Vagina (tissue), 2 donors: ENCODE results near the gene HOXB3. TPM values are rescaled to one million over a fixed set of nuclear protein-coding genes. Genes with fewer than 3 reads are reported as not detected.
A peak's percentile ranks its signal among the peaks of the same experiment; 100 is the strongest.

ENCODE experiments used
- DNase-seq, 2 donors: peaks; one replicate each; pipeline ENCODE4 v3.0.0-alpha.2; 2017; ENCODE audit errors: extremely low spot score in 2 of 2
- H3K27ac ChIP-seq: fragments of 200-600 bp; sonication (generic); one replicate; pipeline ENCODE4 v1.5.1; 2019
- H3K27me3 ChIP-seq: fragments of 200-600 bp; sonication (generic); one replicate; pipeline ENCODE4 v1.5.1; 2019
- H3K36me3 ChIP-seq, 2 donors: fragments of 200-600 bp; sonication (generic); one replicate each; pipeline ENCODE4 v1.5.1; 2017 to 2019
- H3K4me1 ChIP-seq: fragments of 200-600 bp; sonication (generic); one replicate; pipeline ENCODE4 v1.5.1; 2019
- H3K4me3 ChIP-seq, 2 donors: fragments of 200-600 bp; sonication (generic); 1 replicate in 1 of 2; 2 replicates in 1 of 2; pipeline ENCODE4 v1.5.1; 2016 to 2019
- H3K9me3 ChIP-seq: fragments of 200-600 bp; sonication (generic); one replicate; pipeline ENCODE4 v1.5.1; 2019
- CTCF ChIP-seq, 3 experiments: fragments of 450-650 bp in 2 of 3; fragments of 200-600 bp in 1 of 3; sonication (generic) in 1 of 3; IDR thresholded peaks; one replicate each; pipeline ENCODE4 v1.5.1; 2017 to 2019; ENCODE audit warnings: antibody characterized with exemption in 3 of 3, mild to moderate bottlenecking in 2 of 3, moderate library complexity in 2 of 3
- POLR2A ChIP-seq, 2 donors: fragments of 450-650 bp; IDR thresholded peaks; one replicate each; pipeline ENCODE4 v1.6.1; 2017; ENCODE audit warnings: antibody characterized with exemption in 2 of 2, mild to moderate bottlenecking in 2 of 2, moderate library complexity in 2 of 2
- POLR2AphosphoS5 ChIP-seq, 2 donors: sonication (generic); formaldehyde crosslinking; IDR thresholded peaks; one replicate each; pipeline ENCODE4 v1.9.0; 2017; ENCODE audit warnings: antibody characterized with exemption in 2 of 2, mild to moderate bottlenecking in 2 of 2, low read depth in 1 of 2; ENCODE audit not compliant: insufficient read depth in 1 of 2
- intact Hi-C: fragments of 100-400 bp; cut with DNase I; formaldehyde crosslinking; loops from one replicate; pipeline ENCODE4 v1.15.1; 2023
- total RNA-seq: library from RNA; depleted of rRNA; stranded (reverse); fragments of >200 nt; gene quantifications from one replicate; pipeline ENCODE4 v1.2.3, GENCODE V29; 2016

Gene HOXB3
- total RNA-seq, 1 donor from 2014 or later = 17.7 TPM

GRCh38 chr17:48610282-48611211 lies 20.5 kb upstream of the HOXB3 start, which contains the start of gene HOXB7:
TSS of gene HOXB7 (minus strand) at chr17:48611017. CDS start at chr17:48610918, 99 bp downstream.
- Histone ChIP-seq H3K4me3 (peak within 1 kb of the TSS; percentile 42 to 60), H3K4me1 (peaks cover 28% of the 10 kb centered on the region), H3K36me3 (no peaks in the 10 kb centered on the region), H3K27me3 (peaks cover 12% of the 10 kb centered on the region), H3K9me3 (no peaks in the 10 kb centered on the region), H3K27ac (peak within 1 kb of the TSS; percentile 49)
- peak; percentile 21 to 46 for TF ChIP-seq POLR2AphosphoS5 (IDR thresholded peaks at IDR 0.05; ENCODE audit: insufficient read depth in 1 of 2, low read depth in 1 of 2)
- TF ChIP-seq POLR2A (IDR thresholded peaks at IDR 0.05) = no peak
- TF ChIP-seq CTCF (IDR thresholded peaks at IDR 0.05) = no peak
- DNase-seq = no peak
- intact Hi-C loops = no loop called here

- H3K27ac ChIP-seq = peak overlapping the region; percentile 49
- H3K4me1 ChIP-seq = peaks cover 28% of the 10 kb centered on the region
- H3K27me3 ChIP-seq = peaks cover 12% of the 10 kb centered on the region
- peak overlapping the region; percentile 42 to 60 for H3K4me3 ChIP-seq
- intact Hi-C loops = no loop called here
- no peaks in the 10 kb centered on the region for H3K36me3 ChIP-seq
- TF ChIP-seq POLR2AphosphoS5 (IDR thresholded peaks at IDR 0.05; ENCODE audit: insufficient read depth in 1 of 2, low read depth in 1 of 2) (no peak), POLR2A (IDR thresholded peaks at IDR 0.05) (no peak), CTCF (IDR thresholded peaks at IDR 0.05) (no peak)
- no peak for DNase-seq
- H3K9me3 ChIP-seq = no peaks in the 10 kb centered on the region
Observed at GRCh38 chr17:48609759-48610281, 19.8 kb upstream of the HOXB3 start.

DNA sequence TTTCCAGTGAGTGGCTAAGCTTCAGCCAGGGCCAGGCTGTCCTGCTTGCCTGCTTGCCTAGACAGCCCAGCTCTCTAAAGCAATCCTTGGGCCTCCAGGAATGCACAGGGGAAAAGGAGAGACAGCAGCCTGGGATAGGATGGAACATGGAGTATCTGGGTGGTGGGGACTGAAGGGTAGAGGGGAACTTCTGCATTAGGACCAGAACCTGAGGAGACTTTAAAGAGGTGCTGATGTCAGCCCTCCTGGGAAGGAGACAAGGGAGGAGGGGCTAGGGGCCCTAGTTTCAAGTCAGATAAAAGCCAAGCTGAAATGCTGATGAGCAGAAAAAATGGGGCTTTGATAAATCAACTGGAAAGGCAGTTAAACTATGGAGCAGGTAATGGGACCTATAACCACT lies 19.0 kb upstream of the HOXB3 start:
- Histone ChIP-seq H3K36me3 (no peaks in the 10 kb centered on the region), H3K27me3 (peaks cover 12% of the 10 kb centered on the region), H3K4me3 (no peak overlapping the region), H3K4me1 (peaks cover 23% of the 10 kb centered on the region), H3K27ac (no peak overlapping the region), H3K9me3 (no peaks in the 10 kb centered on the region)
- intact Hi-C loops = no loop called here
- DNase-seq = no peak
- no peak for TF ChIP-seq POLR2A (IDR thresholded peaks at IDR 0.05)
- no peak for TF ChIP-seq POLR2AphosphoS5 (IDR thresholded peaks at IDR 0.05; ENCODE audit: insufficient read depth in 1 of 2, low read depth in 1 of 2)
- no peak for TF ChIP-seq CTCF (IDR thresholded peaks at IDR 0.05)

DNA sequence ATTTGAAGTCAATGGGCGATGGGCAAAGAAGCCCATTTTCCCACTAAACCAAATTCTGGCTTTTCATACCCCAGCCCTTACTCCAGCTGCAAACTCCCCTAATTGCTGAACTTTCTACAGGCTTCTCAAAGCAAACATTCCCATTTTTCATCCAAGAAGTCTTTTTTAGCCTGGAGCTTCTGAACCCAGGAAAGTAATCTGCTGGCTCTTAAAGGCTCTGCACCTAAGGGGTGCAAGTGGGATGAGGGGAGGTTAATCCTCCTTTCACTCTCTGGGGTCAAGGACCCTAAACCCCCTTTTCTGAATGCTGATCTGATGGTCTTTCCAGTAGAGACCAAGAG lies 18.4 kb upstream of the HOXB3 start:
- H3K27me3 ChIP-seq = peaks cover 8% of the 10 kb centered on the region
- H3K36me3 ChIP-seq = no peaks in the 10 kb centered on the region
- no peak for DNase-seq
- H3K4me3 ChIP-seq = no peak overlapping the region
- TF ChIP-seq POLR2A (IDR thresholded peaks at IDR 0.05) (no peak), CTCF (IDR thresholded peaks at IDR 0.05) (no peak), POLR2AphosphoS5 (IDR thresholded peaks at IDR 0.05; ENCODE audit: insufficient read depth in 1 of 2, low read depth in 1 of 2) (no peak)
- H3K27ac ChIP-seq = no peak overlapping the region
- peaks cover 21% of the 10 kb centered on the region for H3K4me1 ChIP-seq
- intact Hi-C loops = no loop called here
- no peaks in the 10 kb centered on the region for H3K9me3 ChIP-seq
